DND-41 (cell line): ENCODE data around the gene MVB12B.

ENCODE experiments used
- ATAC-seq: fragments of 200-7000 bp; cut with Tn5 transposase; 3 replicates; pipeline ENCODE4 v1.9.1; 2021; ENCODE audit warnings: low read depth; ENCODE audit not compliant: insufficient read depth
- DNase-seq: peaks from one replicate; pipeline ENCODE4 v3.0.0-alpha.2; 2020
- H2AFZ ChIP-seq: 2 replicates; pipeline ENCODE4 v1.6.0; 2012; ENCODE audit warnings: low read depth, low read length
- H3K27ac ChIP-seq: 2 replicates; pipeline ENCODE4 v1.5.1; 2012; ENCODE audit warnings: low read length, inconsistent platforms
- H3K27me3 ChIP-seq: fragments of 200-600 bp; sonication (generic); 2 replicates; pipeline ENCODE4 v1.6.0; 2012; ENCODE audit warnings: low read length, mild to moderate bottlenecking, inconsistent platforms; ENCODE audit not compliant: insufficient read depth, poor library complexity
- H3K36me3 ChIP-seq: 2 replicates; pipeline ENCODE4 v1.5.1; 2012; ENCODE audit warnings: low read length, inconsistent platforms; ENCODE audit not compliant: insufficient read depth
- H3K4me1 ChIP-seq: 2 replicates; pipeline ENCODE4 v1.5.1; 2012; ENCODE audit warnings: mild to moderate bottlenecking, low read length; ENCODE audit not compliant: insufficient read depth
- H3K4me2 ChIP-seq: 2 replicates; pipeline ENCODE4 v1.6.0; 2012; ENCODE audit warnings: mild to moderate bottlenecking, moderate library complexity, low read length, inconsistent platforms; ENCODE audit not compliant: insufficient read depth
- H3K4me3 ChIP-seq, 2 experiments: fragments of 200-600 bp in 1 of 2; shearing (Covaris generic) in 1 of 2; 2 replicates each; pipeline ENCODE4 v1.5.1; 2012 to 2016; ENCODE audit warnings: inconsistent platforms in 2 of 2, low read length in 2 of 2, mild to moderate bottlenecking in 2 of 2, low read depth in 1 of 2, moderate library complexity in 1 of 2
- H3K79me2 ChIP-seq: 2 replicates; pipeline ENCODE4 v1.6.0; 2012; ENCODE audit warnings: low read length, inconsistent platforms; ENCODE audit not compliant: insufficient read depth
- H3K9ac ChIP-seq: 2 replicates; pipeline ENCODE4 v1.6.0; 2012; ENCODE audit warnings: low read depth, mild to moderate bottlenecking, inconsistent platforms, low read length, moderate library complexity
- H3K9me3 ChIP-seq: 2 replicates; pipeline ENCODE4 v1.5.1; 2012; ENCODE audit warnings: low read length, moderate library complexity, mild to moderate bottlenecking, inconsistent platforms; ENCODE audit not compliant: insufficient read depth, severe bottlenecking
- H4K20me1 ChIP-seq: 2 replicates; pipeline ENCODE4 v1.6.0; 2012; ENCODE audit warnings: low read length; ENCODE audit not compliant: insufficient read depth
- EZH2 ChIP-seq: IDR thresholded peaks from 3 replicates; pipeline ENCODE4 v1.6.1; 2012; ENCODE audit warnings: borderline replicate concordance, low read depth, mild to moderate bottlenecking, moderate library complexity, low read length, inconsistent platforms; ENCODE audit not compliant: severe bottlenecking
- TF ChIP-seq, protein P1 (sequence below): IDR thresholded peaks from 2 replicates; pipeline ENCODE4 v1.5.1; 2012; ENCODE audit warnings: borderline replicate concordance, low read length, moderate library complexity, mild to moderate bottlenecking; ENCODE audit not compliant: poor library complexity, severe bottlenecking; ENCODE audit errors: extremely low read depth

The MVB12B gene

DNA sequence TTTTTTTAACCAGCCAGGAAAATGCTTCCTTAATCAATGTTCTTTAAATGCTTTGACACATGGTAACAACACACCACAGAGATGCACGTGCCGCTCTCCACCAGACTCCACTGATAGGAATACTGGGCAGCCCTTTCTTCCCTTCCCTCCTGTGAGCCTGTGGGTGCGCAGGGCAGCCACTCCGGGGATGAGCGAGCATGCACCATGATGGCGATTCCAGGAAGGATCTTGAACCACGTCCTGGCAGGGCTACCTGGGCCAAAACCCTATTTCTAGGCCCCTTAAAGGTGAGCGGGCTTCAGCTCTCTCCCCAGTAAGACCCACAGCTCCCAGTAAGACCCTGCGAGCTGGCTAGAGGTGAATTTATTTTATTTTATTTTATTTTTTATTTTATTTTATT is 128.2 kb downstream of the MVB12B start:
- DNase-seq (no peak), ATAC-seq (no peak)
- no peak overlapping the region for H3K4me2 ChIP-seq
- no peak overlapping the region for H3K27ac ChIP-seq
- H3K79me2 ChIP-seq: no peaks in the 10 kb centered on the region
- no peaks in the 10 kb centered on the region for H3K9me3 ChIP-seq
- no peak overlapping the region for H3K4me3 ChIP-seq
- no peaks in the 10 kb centered on the region for H3K4me1 ChIP-seq
- H4K20me1 ChIP-seq: no peaks in the 10 kb centered on the region; the same call in 1 of the 2 replicates
- H3K27me3 ChIP-seq: no peaks in the 10 kb centered on the region
- TF ChIP-seq EZH2: no peak
- TF ChIP-seq, protein P1, sequence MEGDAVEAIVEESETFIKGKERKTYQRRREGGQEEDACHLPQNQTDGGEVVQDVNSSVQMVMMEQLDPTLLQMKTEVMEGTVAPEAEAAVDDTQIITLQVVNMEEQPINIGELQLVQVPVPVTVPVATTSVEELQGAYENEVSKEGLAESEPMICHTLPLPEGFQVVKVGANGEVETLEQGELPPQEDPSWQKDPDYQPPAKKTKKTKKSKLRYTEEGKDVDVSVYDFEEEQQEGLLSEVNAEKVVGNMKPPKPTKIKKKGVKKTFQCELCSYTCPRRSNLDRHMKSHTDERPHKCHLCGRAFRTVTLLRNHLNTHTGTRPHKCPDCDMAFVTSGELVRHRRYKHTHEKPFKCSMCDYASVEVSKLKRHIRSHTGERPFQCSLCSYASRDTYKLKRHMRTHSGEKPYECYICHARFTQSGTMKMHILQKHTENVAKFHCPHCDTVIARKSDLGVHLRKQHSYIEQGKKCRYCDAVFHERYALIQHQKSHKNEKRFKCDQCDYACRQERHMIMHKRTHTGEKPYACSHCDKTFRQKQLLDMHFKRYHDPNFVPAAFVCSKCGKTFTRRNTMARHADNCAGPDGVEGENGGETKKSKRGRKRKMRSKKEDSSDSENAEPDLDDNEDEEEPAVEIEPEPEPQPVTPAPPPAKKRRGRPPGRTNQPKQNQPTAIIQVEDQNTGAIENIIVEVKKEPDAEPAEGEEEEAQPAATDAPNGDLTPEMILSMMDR: no peak
- no peak overlapping the region for H2AFZ ChIP-seq
- H3K9ac ChIP-seq: no peak overlapping the region
- peaks cover 2% of the 10 kb centered on the region; the same call in 1 of the 2 replicates for H3K36me3 ChIP-seq

DNA sequence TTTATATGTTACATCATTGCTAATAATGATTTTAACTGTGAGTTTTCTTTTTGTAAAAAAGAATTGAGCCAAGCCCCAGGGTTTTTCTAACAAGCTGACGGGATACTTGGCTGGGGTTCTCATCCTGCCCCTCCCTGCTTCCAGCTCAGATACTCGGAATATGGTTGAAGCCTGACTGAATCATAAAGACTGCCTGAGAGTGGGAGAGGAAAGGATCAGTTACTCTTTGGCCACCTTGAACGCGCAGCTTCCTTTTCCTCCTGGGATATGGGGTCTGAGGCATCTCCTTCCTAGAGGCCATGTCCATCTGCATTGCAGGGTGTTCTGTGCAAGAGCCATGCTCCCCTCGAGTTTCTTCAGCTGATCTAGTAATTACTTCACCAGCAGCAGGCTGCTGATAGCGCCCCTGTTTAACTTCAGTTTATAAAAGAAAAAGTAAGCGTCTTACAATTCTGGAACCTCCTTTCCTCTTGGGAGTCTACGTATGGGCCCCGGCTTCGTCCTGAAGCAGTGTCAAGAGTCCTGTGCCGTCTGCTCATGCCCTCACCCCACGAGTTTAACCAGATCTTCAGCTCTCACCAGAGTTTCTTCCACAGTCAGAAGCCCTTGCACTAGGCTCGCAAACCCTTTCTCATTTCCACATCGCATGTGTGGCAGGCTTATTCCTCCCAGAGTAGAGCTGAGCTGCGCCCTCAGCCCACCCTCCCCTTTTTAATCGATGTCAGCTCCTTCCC is 130.0 kb downstream of the MVB12B start:
- Histone ChIP-seq H3K27ac (no peak overlapping the region), H2AFZ (no peak overlapping the region), H3K79me2 (no peaks in the 10 kb centered on the region), H3K9me3 (no peaks in the 10 kb centered on the region), H3K9ac (no peak overlapping the region), H3K4me1 (no peaks in the 10 kb centered on the region), H3K36me3 (peaks cover 2% of the 10 kb centered on the region; the same call in 1 of the 2 replicates), H3K4me2 (no peak overlapping the region), H4K20me1 (no peaks in the 10 kb centered on the region; the same call in 1 of the 2 replicates), H3K27me3 (no peaks in the 10 kb centered on the region), H3K4me3 (no peak overlapping the region)
- DNase-seq: no peak
- ATAC-seq: no peak
- TF ChIP-seq EZH2: no peak
- TF ChIP-seq, protein P1: no peak

DNA sequence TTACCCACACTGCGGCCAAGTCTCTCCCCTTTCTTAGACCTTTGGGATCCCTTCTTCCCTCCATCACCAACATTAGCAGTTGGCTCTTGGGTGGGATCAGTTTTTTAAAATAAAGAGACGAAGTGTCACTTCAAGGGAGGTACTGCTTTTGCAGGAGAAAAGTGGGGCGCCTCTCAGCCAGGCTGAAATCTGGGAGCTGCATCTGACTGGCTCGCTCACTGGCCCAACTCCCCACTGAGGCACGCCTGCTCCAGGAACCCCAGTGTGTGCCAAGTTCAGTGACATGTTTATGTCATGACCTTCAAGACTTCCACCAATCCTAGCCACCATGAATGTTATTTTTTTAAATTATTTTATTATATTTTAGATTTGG is 130.5 kb downstream of the MVB12B start:
- Histone ChIP-seq H3K9ac (no peak overlapping the region), H3K4me1 (no peaks in the 10 kb centered on the region), H3K79me2 (no peaks in the 10 kb centered on the region), H3K4me2 (no peak overlapping the region), H3K9me3 (no peaks in the 10 kb centered on the region), H3K27ac (no peak overlapping the region), H3K36me3 (peaks cover 2% of the 10 kb centered on the region; the same call in 1 of the 2 replicates), H2AFZ (no peak overlapping the region), H3K4me3 (no peak overlapping the region), H4K20me1 (no peaks in the 10 kb centered on the region), H3K27me3 (no peaks in the 10 kb centered on the region)
- ATAC-seq (no peak), DNase-seq (no peak)
- no peak for TF ChIP-seq EZH2
- TF ChIP-seq, protein P1: no peak
